ENCODE results near the gene TXN.
"Not testable (repeated sequence)": the region's sequence is repeated elsewhere in the genome, so short reads cannot be mapped to it uniquely, and the experiment has no call there.

TXN gene

DNA sequence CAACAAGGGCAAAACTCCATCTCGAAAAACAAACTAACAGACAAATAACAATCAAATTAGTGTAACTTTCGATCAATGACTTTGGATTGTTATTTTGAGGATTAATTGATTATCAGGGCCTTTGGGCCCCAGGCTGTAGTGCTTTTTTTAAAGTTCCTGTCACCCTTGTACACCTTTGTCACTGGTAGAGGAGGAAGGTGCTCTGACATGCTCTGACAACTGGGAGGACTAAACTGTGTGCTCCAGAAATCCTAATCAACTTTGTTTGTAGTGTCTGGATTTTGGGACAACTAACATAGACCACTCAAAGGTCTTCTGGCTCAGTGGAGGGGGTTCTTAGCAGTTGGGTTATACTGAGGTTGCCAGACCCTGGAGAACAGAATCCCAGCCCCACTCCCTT is 1.8 kb downstream of the TXN start:
- DNase-seq (ENCODE audit: low read depth) = peak; percentile 11
- peak overlapping the region; percentile 71 for H3K4me3 ChIP-seq (ENCODE audit: low read depth, low read length)
- TF ChIP-seq, protein P1, sequence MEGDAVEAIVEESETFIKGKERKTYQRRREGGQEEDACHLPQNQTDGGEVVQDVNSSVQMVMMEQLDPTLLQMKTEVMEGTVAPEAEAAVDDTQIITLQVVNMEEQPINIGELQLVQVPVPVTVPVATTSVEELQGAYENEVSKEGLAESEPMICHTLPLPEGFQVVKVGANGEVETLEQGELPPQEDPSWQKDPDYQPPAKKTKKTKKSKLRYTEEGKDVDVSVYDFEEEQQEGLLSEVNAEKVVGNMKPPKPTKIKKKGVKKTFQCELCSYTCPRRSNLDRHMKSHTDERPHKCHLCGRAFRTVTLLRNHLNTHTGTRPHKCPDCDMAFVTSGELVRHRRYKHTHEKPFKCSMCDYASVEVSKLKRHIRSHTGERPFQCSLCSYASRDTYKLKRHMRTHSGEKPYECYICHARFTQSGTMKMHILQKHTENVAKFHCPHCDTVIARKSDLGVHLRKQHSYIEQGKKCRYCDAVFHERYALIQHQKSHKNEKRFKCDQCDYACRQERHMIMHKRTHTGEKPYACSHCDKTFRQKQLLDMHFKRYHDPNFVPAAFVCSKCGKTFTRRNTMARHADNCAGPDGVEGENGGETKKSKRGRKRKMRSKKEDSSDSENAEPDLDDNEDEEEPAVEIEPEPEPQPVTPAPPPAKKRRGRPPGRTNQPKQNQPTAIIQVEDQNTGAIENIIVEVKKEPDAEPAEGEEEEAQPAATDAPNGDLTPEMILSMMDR (IDR thresholded peaks at IDR 0.05; ENCODE audit: insufficient read depth, low read depth, low read length, missing control alignments) = no peak

DNA sequence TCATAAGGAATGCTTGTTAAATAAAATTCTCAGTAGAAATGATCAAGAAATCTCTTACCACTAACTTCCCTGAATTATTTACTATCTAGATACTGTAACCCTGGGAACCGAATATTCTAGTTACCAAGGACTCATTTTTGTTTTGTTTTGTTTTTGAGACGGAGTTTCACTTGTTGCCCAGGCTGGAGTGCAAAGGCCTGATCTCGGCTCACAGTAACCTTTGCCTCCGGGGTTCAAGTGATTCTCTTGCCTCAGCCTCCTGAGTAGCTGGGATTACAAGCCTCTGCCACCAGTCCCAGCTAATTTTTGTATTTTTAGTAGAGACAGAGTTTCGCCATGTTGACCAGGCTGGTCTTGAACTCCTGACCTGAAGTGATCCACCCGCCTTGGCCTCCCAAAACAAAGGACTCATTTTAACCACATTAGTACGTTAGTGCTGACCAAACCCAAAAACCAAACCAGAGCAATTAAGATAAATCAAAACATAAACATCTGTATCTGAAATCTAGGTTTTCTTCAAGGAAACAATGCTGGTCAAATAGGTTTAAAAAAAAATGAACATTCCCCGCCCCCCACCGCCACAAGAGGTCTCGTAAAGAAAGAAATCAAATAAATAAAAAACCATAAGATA is 3.7 kb downstream of the TXN start:
- no peak for DNase-seq (ENCODE audit: low read depth)
- TF ChIP-seq, protein P1 (IDR thresholded peaks at IDR 0.05; ENCODE audit: insufficient read depth, low read depth, low read length, missing control alignments) = no peak
- no peak overlapping the region for H3K4me3 ChIP-seq (ENCODE audit: low read depth, low read length)

DNA sequence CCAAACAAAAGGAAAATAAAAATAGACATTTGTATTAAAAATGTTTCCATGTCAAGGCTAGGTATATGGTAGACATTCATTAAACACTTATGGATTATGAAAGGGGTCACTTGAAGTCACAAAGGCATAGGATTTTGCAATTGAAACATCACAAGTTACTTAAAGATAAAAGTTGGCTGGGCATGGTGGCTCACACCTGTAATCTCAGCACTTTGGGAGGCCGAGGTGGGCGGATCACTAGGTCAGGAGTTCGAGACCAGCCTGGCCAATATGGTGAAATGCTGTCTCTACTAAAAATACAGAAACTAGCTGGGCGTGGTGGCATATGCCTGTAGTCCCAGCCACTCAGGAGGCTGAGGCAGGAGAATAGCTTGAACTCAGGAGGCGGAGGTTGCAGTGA is 4.5 kb downstream of the TXN start:
- H3K4me3 ChIP-seq (ENCODE audit: low read depth, low read length); DNase-seq (ENCODE audit: low read depth): not testable (repeated sequence)

DNA sequence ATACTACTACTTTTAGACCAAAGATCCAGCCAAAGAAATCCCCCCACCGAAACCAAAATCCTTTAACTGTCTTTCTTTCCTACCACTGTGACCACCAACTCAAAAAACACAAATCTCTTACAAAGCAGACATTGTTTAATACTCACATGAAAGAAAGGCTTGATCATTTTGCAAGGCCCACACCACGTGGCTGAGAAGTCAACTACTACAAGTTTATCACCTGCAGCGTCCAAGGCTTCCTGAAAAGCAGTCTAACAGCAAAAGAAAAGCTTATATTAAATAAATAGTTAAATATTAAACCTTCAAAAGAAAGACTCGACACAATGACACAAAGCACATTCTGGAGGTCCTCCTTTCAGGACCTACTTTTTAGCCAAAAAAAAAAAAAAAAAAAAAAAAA is 5.1 kb downstream of the TXN start:
- TF ChIP-seq, protein P1 (IDR thresholded peaks at IDR 0.05; ENCODE audit: insufficient read depth, low read depth, low read length, missing control alignments) = no peak
- no peak for DNase-seq (ENCODE audit: low read depth)
- no peak overlapping the region for H3K4me3 ChIP-seq (ENCODE audit: low read depth, low read length)

DNA sequence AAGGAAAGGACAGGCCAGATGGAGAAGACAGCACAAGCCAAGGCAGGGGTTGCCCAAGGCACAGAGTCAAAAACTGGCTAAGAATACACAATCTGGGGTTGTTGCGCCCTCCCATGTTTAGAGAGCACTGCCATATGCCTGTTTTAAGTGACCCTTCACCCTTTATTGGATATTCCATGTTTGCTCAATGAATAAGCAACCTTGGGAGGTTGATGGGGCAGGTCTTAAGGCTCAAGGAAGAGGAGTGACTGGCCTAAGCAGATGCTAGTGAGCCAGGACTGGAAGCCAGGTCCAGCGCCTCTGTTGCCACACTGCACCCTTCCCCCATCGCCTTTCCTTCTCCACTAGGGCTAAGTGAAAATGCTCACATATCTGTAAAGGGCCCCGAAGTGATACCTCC is 6.7 kb downstream of the TXN start:
- TF ChIP-seq, protein P1 (IDR thresholded peaks at IDR 0.05; ENCODE audit: insufficient read depth, low read depth, low read length, missing control alignments) = no peak
- DNase-seq (ENCODE audit: low read depth) = no peak
- H3K4me3 ChIP-seq (ENCODE audit: low read depth, low read length) = no peak overlapping the region

DNA sequence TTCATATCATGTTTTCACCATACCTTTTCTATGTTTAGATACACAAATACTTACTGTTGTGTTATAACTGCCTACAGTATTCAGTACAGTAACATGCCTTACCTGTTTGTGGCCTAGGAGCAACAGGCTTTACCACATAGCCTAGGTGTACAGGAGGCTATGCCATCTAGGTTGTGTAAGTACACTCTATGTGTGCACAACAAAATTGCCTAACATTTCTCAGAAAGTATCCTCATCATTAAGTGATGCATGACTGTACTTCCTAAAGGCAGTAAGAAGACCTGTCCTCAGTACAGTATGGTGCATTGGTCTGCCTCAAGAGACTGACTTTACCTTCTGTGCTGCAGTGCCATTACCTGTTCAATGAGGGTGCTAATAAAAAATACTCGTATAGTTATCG is 7.9 kb downstream of the TXN start:
- no peak for DNase-seq (ENCODE audit: low read depth)
- no peak overlapping the region for H3K4me3 ChIP-seq (ENCODE audit: low read depth, low read length)
- TF ChIP-seq, protein P1 (IDR thresholded peaks at IDR 0.05; ENCODE audit: insufficient read depth, low read depth, low read length, missing control alignments) = no peak

DNA sequence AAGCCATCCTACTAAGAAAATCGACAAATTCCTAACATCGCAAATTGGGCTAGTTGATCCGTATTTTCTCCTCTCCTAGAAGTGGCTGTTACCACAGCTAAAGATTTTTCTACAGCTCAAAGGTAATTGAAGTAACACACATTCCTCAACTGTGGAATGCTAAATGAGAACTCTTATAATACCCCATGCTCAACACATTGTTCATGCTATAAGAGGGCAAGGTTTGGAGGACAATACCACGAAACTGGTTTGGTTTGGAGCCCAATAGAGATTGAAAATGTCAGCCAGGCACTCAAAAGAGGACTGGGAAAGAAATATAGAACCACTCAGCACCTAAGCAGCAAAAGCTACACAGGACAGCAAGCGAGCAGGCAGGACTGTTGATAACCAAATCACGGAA is 10.1 kb downstream of the TXN start:
- TF ChIP-seq, protein P1 (IDR thresholded peaks at IDR 0.05; ENCODE audit: insufficient read depth, low read depth, low read length, missing control alignments) = no peak
- no peak overlapping the region for H3K4me3 ChIP-seq (ENCODE audit: low read depth, low read length)
- DNase-seq (ENCODE audit: low read depth) = no peak
